NB4 (cell line): ENCODE data around the gene SAMM50.

Experiments used
- DNase-seq: peaks from one replicate; pipeline ENCODE4 v3.0.0; 2010; ENCODE audit warnings: low read depth
- H3K4me3 ChIP-seq: one replicate; pipeline ENCODE4 v1.5.1; 2011; ENCODE audit warnings: mild to moderate bottlenecking, low read depth, low read length, moderate library complexity
- CTCF ChIP-seq: IDR thresholded peaks from one replicate; pipeline ENCODE4 v1.5.1; 2012; ENCODE audit warnings: low read depth, low read length
- MAX ChIP-seq: IDR thresholded peaks from 2 replicates; pipeline ENCODE4 v1.6.1; 2011; ENCODE audit warnings: low read depth, low read length
- MYC ChIP-seq: IDR thresholded peaks from 2 replicates; pipeline ENCODE4 v1.6.1; 2011; ENCODE audit warnings: low read depth, low read length
- POLR2A ChIP-seq: IDR thresholded peaks from 2 replicates; pipeline ENCODE4 v1.6.1; 2011; ENCODE audit warnings: mild to moderate bottlenecking; ENCODE audit not compliant: insufficient read length; ENCODE audit errors: extremely low read depth

SAMM50 gene

GRCh38 chr22:43971112-43971511 is 15.9 kb downstream of the SAMM50 start:
- no peak overlapping the region for H3K4me3 ChIP-seq
- DNase-seq: no peak
- TF ChIP-seq CTCF (no peak), MYC (no peak), MAX (no peak), POLR2A (no peak)

GRCh38 chr22:43972931-43973462 is 17.8 kb downstream of the SAMM50 start:
- no peak overlapping the region for H3K4me3 ChIP-seq
- DNase-seq: no peak
- TF ChIP-seq POLR2A (no peak), CTCF (no peak), MAX (no peak), MYC (no peak)

GRCh38 chr22:43974028-43974545 is 18.8 kb downstream of the SAMM50 start:
- DNase-seq: no peak
- TF ChIP-seq MAX (no peak), MYC (no peak), CTCF (no peak), POLR2A (no peak)
- H3K4me3 ChIP-seq: no peak overlapping the region

- TF ChIP-seq MAX: no peak
- no peak for TF ChIP-seq CTCF
- TF ChIP-seq MYC: no peak
- no peak for TF ChIP-seq POLR2A
- H3K4me3 ChIP-seq: no peak overlapping the region
- DNase-seq: no peak
These were observed 19.8 kb downstream of the SAMM50 start for GRCh38 chr22:43975041-43975440.

- no peak for DNase-seq
- TF ChIP-seq MYC (no peak), POLR2A (no peak), CTCF (no peak), MAX (no peak)
- no peak overlapping the region for H3K4me3 ChIP-seq
These were observed 21.9 kb downstream of the SAMM50 start for GRCh38 chr22:43976861-43977795.
